Left ventricle myocardium superior (tissue), 1 donor: ENCODE results near the gene GRAMD2B. TPM values are rescaled to one million over a fixed set of nuclear protein-coding genes. Genes with fewer than 3 reads are reported as not detected.

ENCODE experiments used
- total RNA-seq: library from RNA; stranded (reverse); fragmentation: NEBNext Ultra II Directional; extraction: Animal tissue kit (Norgen Biotek cat#: 25700); gene quantifications from one replicate; pipeline ENCODE4 v1.2.1, GENCODE V29; 2021
- donor health status: DM: no; HTN: yes; CAD: no; lungs with severe emphysema.

The GRAMD2B gene
- total RNA-seq, 1 donor from 2014 or later, result 35.2 TPM

Other genes starting within 250 kb of the GRAMD2B start
- 33.7 TPM for gene ALDH7A1, start 171.8 kb downstream of the GRAMD2B start, total RNA-seq
- 31.7 TPM for gene PHAX, start 177.5 kb downstream of the GRAMD2B start, total RNA-seq